Measurements from ENCODE around the gene NOM1.
A peak's percentile ranks its signal among the peaks of the same experiment; 100 is the strongest.

Gene NOM1

GRCh38 chr7:156985101-156985992 lies 35.8 kb downstream of the NOM1 start:
- DNase-seq: no peak

GRCh38 chr7:156986378-156986777 lies 36.9 kb downstream of the NOM1 start:
- no peak for DNase-seq

DNA sequence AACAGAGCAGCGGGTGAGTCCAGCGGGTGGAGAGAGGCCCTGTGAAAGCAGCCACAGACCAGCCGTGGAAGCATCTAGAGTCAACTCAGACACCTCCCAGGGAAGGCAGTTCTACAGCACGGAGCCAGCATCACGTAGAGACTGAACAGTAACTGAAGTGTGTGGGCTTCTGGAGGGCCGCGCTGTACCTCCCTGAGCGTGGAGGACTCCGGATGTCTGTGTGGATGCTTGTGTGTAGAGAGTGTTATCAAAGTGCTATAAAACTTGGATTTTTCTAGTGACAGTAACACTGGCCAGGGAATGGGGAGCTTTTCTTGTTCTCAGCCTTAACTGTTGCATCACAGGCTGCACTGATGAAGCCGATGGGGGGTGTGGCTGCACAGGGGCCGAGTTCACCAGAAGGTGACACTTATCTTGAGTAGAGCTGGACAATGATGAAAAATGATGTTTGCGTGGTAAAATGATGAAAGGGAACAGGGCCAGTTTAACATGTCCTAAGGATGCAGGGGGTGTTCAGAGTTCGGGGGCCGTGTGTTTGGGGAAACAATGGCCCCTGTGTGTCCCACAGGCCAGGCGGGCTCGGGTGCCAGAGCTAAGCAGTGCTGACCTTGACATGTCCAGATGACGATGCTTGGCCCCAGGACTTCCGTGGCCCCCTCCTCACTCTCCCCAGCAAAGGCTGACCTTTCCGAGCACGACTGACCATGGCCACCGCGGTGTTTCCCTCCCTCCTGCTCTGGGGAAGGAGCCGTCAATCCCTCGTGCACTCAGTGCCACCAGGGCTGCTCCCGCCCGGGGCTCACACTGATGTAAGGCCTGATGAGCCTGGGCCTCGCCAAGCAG lies 39.1 kb downstream of the NOM1 start:
- DNase-seq: no peak

DNA sequence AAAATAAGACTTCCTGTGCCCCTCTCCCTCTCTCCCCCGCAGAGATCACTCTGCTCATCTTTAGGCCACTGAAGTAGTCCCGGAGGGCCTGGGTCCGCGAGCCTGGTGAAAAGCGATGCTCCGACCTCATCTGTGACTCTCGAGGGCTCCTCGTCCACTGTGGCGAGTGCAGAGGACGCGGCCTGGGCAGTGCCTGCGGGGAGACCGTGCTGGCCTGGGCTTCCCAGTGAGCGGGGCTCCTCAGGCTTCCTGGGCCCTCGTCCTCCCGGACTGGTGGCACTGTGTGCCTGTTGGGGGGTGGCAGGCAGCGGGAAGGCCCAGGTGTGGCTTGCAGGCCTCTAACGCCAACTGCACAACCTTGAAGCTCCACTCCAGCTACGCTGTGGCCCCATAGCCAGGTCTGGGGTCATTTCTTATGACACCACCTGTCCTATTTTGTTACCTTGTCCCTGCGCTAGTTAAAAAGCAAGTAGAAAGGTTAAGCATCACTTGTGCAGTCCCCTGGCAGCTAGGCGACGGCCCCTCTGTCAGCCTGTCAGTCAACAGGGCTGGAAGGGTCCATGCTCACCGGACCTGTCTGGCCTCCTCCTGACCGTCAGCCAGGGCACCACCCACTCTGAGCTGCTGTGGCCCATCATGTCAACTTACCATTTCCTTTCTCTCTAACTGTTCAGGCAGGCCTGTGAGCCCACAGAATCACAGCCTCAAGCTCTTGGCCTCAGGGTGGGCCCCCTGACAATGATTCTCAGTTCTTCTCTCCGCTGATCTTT lies 40.4 kb downstream of the NOM1 start:
- no peak for DNase-seq

- DNase-seq: peak; percentile 29
Observed at GRCh38 chr7:156993021-156993924, 43.8 kb downstream of the NOM1 start.

DNA sequence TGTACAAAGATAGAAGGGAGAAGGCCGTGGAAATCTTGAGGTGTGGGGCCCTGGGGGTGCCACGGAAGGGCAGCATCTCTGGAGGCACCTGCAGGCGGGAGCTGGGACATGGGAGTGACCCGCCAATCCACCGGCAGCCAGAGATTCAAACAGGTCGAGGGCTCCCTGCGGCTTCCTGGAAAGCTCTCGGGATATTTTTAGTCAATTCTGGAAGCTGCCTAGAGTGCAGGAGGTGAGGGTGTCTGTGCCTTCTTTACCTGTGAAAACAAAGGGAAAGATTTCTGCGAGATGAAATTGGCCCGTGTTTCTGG lies 44.4 kb downstream of the NOM1 start:
- DNase-seq: no peak

DNA sequence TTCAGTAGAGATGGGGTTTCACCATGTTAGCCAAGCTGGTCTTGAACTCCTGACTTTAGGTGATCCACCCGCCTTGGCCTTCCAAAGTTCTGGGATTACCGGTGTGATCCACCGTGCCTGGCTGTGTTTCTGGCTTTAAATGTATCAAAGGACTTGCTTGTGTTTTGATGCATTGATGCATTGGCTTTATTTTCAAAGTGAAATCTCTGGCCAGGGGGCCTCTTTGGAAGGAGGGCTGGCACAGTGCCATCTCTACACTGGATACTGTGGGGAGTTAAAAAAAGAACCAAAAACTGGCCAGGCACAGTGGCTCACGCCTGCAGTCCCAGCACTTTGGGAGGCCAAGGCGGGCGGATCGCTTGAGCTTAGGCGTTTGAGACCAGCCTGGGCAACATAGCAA lies 44.9 kb downstream of the NOM1 start:
- DNase-seq: no peak

DNA sequence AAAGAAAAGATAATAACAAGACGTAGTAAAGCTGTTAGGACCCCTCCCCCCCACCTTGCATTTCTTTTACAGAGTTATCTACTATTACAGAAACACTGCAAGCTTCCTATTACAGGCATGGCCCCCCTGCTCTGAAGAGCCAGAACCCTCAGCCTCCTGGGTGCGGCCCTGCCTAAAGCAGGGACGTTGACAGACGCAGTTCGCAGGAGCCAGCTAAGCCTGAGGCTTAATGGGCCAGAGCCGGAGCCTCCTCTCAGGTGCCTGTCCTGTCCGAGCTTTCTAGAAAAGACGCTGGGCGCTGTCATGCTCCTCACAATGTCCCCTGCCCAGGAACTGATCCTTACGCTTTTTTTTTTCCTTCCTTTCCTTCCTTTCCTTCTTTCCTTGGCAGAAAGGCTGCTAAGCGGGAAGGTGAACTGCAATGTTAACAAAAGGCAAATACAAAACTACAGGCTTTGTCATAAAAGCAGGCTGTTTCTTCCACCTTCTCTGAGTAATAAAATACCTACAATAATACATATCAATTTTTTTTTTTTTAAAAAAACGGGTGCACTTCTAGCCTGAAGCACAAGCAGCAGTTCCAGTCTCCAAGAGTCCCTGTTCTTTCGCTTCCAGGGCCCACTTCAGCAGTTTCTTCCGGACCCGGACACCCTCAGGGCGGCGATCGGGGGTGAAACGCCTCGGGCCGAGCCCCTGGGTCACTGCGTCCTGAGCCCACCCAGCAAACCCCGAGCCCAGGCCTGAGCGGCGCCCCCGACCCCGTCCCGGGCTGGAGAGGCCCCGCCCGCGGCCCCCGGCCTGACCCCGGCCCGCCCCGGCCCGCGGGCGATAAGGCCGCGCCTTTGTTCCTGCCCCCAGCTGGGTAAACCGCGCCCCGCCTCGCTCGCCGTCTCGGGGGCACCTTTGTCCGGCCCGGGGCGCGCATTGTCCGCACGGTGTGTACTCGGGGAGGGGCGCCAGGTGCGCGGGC lies 49.8 kb downstream of the NOM1 start:
- no peak for DNase-seq

DNA sequence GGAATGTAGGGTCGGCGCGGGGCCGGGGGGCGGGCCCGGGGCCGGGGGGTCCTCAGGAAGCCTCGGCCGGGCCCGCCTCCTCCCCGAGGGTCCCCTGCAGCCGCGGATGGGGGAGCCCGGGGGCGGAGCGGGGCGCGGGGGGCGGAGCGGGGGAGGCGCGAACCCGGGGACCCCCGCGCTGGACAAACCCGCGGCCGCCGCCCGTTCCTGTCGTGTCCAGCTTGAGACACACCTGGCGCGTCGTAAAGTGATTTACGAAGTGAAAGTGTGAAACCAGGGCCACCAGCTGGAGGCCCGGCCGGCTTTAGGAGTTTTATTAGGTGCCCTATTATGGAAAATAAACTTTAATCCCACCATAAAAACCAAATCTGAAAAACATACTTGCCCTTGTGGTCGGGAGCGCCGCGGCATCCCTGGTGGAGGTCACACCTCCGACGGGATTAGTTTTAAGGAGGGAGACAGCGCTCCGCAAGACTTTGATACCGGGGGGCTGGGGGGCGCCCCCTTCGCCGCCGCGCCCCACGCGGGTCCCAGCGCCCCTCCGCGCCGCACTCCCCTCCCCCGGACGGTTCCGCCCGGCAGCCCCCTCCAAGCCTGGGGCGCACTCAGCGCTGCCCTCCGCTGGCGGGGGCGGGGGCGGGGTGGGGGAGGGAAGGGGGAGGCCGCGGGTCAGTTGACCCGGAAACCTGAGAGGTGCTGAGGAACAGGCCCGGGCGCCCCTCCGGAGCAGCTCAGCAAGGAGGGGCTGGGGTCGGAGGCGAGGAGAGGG lies 50.6 kb downstream of the NOM1 start:
- no peak for DNase-seq

GRCh38 chr7:157000741-157001653 lies 51.5 kb downstream of the NOM1 start:
- DNase-seq: no peak

DNA sequence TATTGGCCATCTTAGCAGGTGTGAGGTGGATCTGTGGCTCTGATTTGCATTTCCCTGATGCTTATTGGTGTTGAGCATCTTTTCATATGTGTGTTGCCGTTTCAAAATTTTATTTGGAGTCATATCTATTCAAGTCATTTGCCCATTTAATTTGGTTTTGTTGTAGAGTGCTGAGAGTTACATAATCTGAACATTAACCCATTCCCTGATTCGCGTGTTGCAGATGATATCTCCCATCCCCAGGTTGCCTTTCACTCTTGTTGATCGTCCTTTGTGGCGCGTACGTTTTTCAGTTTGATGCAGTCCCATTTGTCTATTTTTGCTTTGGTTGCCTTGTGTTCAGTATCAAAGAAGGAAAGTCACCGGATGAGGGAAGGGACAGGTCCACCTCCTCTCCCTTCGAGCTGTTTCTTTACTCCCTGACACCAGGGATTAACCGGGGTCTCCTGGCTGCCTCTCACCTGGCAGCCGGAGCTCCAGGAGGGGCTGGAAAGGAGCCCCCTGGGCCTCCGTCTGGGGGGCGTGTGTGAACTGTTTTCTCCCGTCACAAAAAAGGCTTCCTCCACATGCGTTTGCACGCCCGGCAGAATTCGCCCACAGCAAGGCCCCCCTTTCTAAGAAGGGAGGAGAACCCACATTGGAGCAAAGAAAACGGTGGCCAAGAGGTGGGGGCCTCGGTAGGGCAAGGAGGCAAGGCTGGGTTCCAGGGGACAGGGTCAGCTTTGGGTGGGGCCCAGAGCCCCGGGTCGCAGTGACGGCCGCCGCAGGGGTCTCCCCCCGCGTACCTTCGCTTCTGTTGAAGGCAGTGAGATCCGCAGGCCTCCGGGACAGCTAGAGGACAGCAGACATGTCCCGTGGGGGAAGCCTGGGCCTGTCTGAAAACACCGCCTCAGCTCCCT lies 52.7 kb downstream of the NOM1 start:
- no peak for DNase-seq

GRCh38 chr7:157002819-157003421 lies 53.4 kb downstream of the NOM1 start:
- DNase-seq: no peak

DNA sequence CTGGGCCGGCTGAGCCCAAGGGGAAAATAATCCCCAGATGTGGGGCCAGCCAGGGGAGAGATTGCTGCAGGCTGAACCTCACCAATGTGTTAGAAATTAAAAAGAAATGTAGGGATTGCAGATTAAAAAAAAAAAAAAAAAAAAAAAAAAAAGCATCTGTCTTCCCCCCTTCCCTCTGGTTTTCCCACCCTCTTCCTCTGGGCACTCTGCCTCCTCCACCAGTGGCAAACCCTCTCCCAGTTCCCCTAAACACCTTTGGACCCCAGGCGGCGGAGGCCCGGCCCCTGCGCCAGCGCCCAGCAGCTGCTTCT lies 53.9 kb downstream of the NOM1 start:
- DNase-seq: no peak

DNA sequence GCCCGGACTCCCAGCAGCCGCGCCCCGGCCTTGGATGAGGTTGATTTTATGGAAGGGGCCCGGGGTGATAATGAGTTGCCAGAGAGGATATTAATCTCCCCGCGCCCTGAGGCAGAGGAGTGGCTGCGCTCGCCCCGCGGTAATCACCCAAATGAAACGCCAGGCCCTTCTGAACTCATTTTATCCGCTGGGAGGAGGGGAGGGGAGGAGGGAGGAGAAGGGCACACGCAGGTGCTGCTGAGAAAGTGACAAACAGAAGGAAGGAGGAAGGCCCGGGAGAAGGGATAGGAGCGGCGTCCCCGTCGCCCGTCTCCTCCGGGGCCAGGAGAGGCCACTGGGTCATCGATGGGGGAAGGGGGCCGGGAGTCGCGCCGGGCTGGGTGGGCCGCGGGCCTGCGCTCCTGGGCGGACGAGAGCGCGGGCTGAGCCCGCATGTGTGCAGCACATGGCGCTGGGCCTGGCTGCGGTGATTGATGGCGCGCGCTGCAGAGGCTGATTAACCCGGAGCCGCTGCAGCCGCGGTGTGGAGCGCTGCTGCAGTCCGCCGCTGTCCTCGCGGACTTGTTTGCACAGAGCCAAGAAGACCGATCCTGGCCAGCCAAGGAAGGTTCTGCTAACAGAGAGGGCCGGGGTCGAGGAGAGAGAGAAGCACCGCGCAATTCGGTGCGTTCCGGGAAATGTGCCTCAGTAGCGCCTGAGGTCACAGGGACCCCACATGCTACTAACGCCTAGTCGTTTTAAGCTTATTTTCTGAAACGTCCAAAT lies 54.4 kb downstream of the NOM1 start:
- no peak for DNase-seq

- DNase-seq: no peak
Observed at GRCh38 chr7:157004521-157005455, 55.3 kb downstream of the NOM1 start.

Data from NCI-H2081 treated with DMSO at 0.1 percent for 48 hours (cell line).